ENCODE data around the gene GPR83.

GPR83 gene

DNA sequence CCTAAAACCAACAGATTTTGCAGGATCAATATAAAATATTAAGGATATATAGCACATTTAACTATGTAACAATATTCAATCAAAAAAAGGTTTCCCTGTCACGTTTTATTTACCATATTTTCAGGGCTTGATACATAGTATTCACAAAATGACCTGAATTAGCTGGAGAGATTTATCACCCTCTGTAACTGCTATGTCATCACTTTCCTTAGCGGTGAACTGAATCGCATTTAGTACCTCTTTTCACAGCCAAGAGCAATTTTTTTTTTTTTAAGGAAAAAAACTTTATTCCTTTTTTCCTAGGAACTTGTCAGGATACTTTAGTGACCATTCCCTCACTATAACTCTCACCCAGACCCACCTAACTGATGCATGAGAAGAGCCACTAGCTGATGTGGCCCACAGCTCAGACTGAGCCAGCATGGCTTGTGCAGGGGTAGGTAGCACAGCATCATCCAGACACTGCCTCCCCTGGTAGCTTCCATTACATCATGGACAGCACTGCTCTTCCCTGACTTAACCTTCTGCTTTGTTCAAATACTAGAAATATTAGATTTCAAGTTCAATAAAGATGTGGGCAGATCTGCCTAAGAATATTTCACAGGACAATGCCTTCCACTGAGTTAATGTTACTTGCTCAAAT is 17.0 kb upstream of the GPR83 start:
- no peak for TF ChIP-seq EGR1 (IDR thresholded peaks at IDR 0.05)
- no peak for TF ChIP-seq YY1 (IDR thresholded peaks at IDR 0.05; ENCODE audit: low read depth)
- TF ChIP-seq RAD21 (IDR thresholded peaks at IDR 0.05; ENCODE audit: low read depth): no peak
- no peak for TF ChIP-seq TEAD4 (IDR thresholded peaks at IDR 0.05)
- TF ChIP-seq, protein P1, sequence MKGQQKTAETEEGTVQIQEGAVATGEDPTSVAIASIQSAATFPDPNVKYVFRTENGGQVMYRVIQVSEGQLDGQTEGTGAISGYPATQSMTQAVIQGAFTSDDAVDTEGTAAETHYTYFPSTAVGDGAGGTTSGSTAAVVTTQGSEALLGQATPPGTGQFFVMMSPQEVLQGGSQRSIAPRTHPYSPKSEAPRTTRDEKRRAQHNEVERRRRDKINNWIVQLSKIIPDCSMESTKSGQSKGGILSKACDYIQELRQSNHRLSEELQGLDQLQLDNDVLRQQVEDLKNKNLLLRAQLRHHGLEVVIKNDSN (IDR thresholded peaks at IDR 0.05): no peak
- TF ChIP-seq NFIC (IDR thresholded peaks at IDR 0.05): no peak
- no peak for TF ChIP-seq CREB1 (IDR thresholded peaks at IDR 0.05; ENCODE audit: low read depth)
- TF ChIP-seq TCF12 (IDR thresholded peaks at IDR 0.05; ENCODE audit: low read depth): no peak
- no peak for TF ChIP-seq CEBPB (IDR thresholded peaks at IDR 0.05)
- no peak for TF ChIP-seq FOXM1 (IDR thresholded peaks at IDR 0.05; ENCODE audit: borderline replicate concordance, low read depth)
- TF ChIP-seq, protein P2, sequence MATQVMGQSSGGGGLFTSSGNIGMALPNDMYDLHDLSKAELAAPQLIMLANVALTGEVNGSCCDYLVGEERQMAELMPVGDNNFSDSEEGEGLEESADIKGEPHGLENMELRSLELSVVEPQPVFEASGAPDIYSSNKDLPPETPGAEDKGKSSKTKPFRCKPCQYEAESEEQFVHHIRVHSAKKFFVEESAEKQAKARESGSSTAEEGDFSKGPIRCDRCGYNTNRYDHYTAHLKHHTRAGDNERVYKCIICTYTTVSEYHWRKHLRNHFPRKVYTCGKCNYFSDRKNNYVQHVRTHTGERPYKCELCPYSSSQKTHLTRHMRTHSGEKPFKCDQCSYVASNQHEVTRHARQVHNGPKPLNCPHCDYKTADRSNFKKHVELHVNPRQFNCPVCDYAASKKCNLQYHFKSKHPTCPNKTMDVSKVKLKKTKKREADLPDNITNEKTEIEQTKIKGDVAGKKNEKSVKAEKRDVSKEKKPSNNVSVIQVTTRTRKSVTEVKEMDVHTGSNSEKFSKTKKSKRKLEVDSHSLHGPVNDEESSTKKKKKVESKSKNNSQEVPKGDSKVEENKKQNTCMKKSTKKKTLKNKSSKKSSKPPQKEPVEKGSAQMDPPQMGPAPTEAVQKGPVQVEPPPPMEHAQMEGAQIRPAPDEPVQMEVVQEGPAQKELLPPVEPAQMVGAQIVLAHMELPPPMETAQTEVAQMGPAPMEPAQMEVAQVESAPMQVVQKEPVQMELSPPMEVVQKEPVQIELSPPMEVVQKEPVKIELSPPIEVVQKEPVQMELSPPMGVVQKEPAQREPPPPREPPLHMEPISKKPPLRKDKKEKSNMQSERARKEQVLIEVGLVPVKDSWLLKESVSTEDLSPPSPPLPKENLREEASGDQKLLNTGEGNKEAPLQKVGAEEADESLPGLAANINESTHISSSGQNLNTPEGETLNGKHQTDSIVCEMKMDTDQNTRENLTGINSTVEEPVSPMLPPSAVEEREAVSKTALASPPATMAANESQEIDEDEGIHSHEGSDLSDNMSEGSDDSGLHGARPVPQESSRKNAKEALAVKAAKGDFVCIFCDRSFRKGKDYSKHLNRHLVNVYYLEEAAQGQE (IDR thresholded peaks at IDR 0.05; ENCODE audit: low read depth): no peak
- no peak for TF ChIP-seq ZBTB7A (IDR thresholded peaks at IDR 0.05; ENCODE audit: low read depth)
- TF ChIP-seq TAF1 (IDR thresholded peaks at IDR 0.05; ENCODE audit: low read depth): no peak
- no peak for TF ChIP-seq EP300 (IDR thresholded peaks at IDR 0.05; ENCODE audit: borderline replicate concordance)

DNA sequence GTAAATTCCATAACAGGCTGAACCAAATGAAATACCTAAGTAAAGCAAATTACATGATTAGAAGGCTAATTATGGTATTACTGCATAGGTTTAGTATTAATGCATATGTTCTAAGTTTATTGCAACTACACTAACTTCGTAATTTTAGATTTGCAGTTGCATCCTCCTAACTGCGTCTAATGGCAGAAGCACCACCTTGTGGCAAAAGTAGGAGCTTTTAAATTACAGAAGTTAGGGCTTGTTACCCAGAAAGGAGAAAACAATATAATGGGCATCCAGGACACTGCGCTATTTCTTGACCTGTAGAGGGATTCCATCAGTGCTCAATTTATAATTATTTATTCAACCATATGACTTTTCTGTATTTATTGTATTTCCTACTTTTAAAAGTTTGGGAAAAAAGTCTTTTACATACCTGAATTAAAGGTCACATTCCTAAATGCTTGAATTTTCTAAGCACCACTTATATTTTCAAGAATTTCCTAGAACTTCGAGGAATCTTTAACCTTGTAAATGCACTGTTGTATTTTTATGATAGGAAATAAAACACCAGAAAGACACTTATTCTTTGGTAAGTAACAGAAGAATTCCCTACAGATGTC is 16.3 kb upstream of the GPR83 start:
- TF ChIP-seq NFIC (IDR thresholded peaks at IDR 0.05): no peak
- TF ChIP-seq TAF1 (IDR thresholded peaks at IDR 0.05; ENCODE audit: low read depth): no peak
- peak; percentile 49; the same call in 1 of the 2 replicates for TF ChIP-seq RAD21 (IDR thresholded peaks at IDR 0.05; ENCODE audit: low read depth)
- TF ChIP-seq CREB1 (IDR thresholded peaks at IDR 0.05; ENCODE audit: low read depth): no peak

DNA sequence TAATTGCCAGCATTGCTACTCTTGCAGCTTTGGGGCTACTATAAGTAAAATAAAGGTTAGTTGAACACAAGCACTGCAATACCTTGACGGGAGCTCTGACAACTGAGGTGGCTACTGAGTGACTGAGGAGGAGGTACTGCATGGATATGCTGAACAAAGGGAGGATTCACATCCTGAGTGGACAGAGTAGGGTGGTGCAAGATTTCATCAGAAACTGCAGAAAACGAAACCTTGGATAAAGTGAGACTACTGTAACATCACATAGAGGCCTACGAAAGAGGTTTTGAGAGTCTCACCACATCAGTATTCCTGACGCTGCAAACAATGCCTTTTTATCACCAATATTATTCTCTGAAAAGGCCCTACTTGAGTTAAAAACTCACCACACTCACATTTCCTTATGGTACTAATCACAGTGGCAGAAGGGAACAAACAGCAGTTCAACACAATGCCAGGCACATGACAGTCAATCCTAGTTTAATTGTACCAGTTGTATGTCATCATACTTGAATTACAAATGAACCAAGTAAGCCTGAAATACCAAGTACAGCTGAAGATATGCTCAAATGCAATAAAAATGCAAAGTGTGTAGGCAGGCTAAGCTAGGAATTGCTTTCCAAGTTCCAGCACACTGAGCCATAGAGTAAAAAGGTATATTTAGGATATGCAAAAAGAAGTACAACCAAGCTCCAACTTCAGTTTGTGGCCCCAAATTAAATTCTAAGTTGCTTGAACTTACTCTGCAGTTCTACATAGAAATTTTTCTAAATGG is 4.0 kb upstream of the GPR83 start:
- TF ChIP-seq TEAD4 (IDR thresholded peaks at IDR 0.05) (no peak), RAD21 (IDR thresholded peaks at IDR 0.05; ENCODE audit: low read depth) (no peak), YY1 (IDR thresholded peaks at IDR 0.05; ENCODE audit: low read depth) (no peak), CREB1 (IDR thresholded peaks at IDR 0.05; ENCODE audit: low read depth) (no peak), CEBPB (IDR thresholded peaks at IDR 0.05) (no peak), ZBTB7A (IDR thresholded peaks at IDR 0.05; ENCODE audit: low read depth) (no peak), NFIC (IDR thresholded peaks at IDR 0.05) (no peak), TCF12 (IDR thresholded peaks at IDR 0.05; ENCODE audit: low read depth) (no peak), EGR1 (IDR thresholded peaks at IDR 0.05) (no peak), TAF1 (IDR thresholded peaks at IDR 0.05; ENCODE audit: low read depth) (no peak)

DNA sequence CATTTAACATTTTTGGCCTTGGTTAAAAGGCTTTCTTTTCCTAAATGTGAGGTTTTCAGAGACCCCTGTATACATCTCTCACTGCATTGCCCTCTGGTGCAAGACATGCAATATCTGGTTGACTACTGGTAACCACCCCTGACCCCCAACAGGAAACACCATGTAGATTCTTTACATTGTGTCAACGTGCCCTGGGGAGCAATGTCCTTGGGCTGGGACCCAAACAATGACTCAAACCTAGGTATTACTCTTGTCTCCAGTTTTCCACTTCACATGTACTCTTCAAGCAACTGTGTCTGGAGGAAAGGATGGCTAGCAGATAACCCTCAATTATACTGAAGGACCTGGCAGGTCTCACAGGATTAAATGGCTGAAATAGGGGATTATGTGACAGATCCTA is 1.1 kb upstream of the GPR83 start:
- TF ChIP-seq CREB1 (IDR thresholded peaks at IDR 0.05; ENCODE audit: low read depth) (no peak), TCF12 (IDR thresholded peaks at IDR 0.05; ENCODE audit: low read depth) (no peak), NFIC (IDR thresholded peaks at IDR 0.05) (no peak), FOXM1 (IDR thresholded peaks at IDR 0.05; ENCODE audit: borderline replicate concordance, low read depth) (no peak)
- TF ChIP-seq, protein P3, sequence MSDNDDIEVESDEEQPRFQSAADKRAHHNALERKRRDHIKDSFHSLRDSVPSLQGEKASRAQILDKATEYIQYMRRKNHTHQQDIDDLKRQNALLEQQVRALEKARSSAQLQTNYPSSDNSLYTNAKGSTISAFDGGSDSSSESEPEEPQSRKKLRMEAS (IDR thresholded peaks at IDR 0.05): no peak
- TF ChIP-seq, protein P2 (IDR thresholded peaks at IDR 0.05; ENCODE audit: low read depth): no peak
- TF ChIP-seq, protein P1 (IDR thresholded peaks at IDR 0.05): no peak

DNA sequence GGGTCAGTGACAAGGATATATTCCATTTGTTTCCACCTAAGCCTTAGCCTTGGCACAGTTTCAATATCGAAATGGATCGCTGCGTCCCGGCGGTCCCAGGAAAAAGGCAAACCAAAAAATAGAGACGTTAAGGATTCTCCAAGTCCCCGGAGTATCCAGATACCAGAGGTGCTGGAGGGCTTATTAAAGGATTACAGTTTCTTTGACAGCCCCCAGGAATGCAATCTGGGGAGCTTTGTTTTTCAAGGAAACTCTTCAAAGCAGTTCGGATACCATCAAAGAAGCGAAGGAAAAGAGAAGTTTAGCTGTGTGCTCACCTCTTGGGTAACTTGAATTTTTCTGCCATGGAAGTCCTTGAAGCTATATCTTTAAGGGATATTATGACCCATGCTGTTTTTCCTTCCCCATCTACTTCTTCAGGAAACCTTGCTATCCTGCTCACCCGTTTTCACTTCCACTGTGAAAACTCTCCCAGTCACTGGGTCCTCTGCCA is 600 bp upstream of the GPR83 start:
- TF ChIP-seq TCF12 (IDR thresholded peaks at IDR 0.05; ENCODE audit: low read depth) (no peak), CEBPB (IDR thresholded peaks at IDR 0.05) (no peak), CREB1 (IDR thresholded peaks at IDR 0.05; ENCODE audit: low read depth) (no peak), EGR1 (IDR thresholded peaks at IDR 0.05) (no peak), FOXM1 (IDR thresholded peaks at IDR 0.05; ENCODE audit: borderline replicate concordance, low read depth) (no peak), TEAD4 (IDR thresholded peaks at IDR 0.05) (no peak), TAF1 (IDR thresholded peaks at IDR 0.05; ENCODE audit: low read depth) (no peak), EP300 (IDR thresholded peaks at IDR 0.05; ENCODE audit: borderline replicate concordance) (no peak), NFIC (IDR thresholded peaks at IDR 0.05) (no peak), ZBTB7A (IDR thresholded peaks at IDR 0.05; ENCODE audit: low read depth) (no peak), YY1 (IDR thresholded peaks at IDR 0.05; ENCODE audit: low read depth) (no peak), RAD21 (IDR thresholded peaks at IDR 0.05; ENCODE audit: low read depth) (no peak)
- TF ChIP-seq, protein P3 (IDR thresholded peaks at IDR 0.05): no peak
- TF ChIP-seq, protein P2 (IDR thresholded peaks at IDR 0.05; ENCODE audit: low read depth): no peak
- TF ChIP-seq, protein P1 (IDR thresholded peaks at IDR 0.05): no peak
